ENCODE data around the gene VAV1. TPM values are rescaled to one million over a fixed set of nuclear protein-coding genes. Genes with fewer than 3 reads are reported as not detected.

Gene VAV1
- total and polyA plus RNA-seq, 4 donors: 0.60 to 13.3 (median 4.1) TPM

- no peak overlapping the region for H3K9ac ChIP-seq (ENCODE audit: low read depth in 1 of 2, low read length in 2 of 2)
- no peak overlapping the region for H3K4me3 ChIP-seq (ENCODE audit: low read depth in 1 of 3, low read length in 3 of 3)
- 43% methylated on average over 14 of the region's 14 CpGs for WGBS
- no peaks in the 10 kb centered on the region for H3K9me3 ChIP-seq (ENCODE audit: control insufficient read depth in 4 of 4, low read length in 3 of 4)
- H3K36me3 ChIP-seq (ENCODE audit: control insufficient read depth in 4 of 4, insufficient read depth in 3 of 4, low read depth in 1 of 4, low read length in 3 of 4): no peaks in the 10 kb centered on the region
- H3K27ac ChIP-seq (ENCODE audit: low read depth in 1 of 2, low read length in 2 of 2): no peak overlapping the region
- no peaks in the 10 kb centered on the region for H3K4me1 ChIP-seq (ENCODE audit: control insufficient read depth in 4 of 4, insufficient read depth in 4 of 4, low read length in 3 of 4)
- DNase-seq (ENCODE audit: low spot score): no peak
- TF ChIP-seq TAF1 (conservative IDR thresholded peaks at IDR 0.05) (no peak), GABPA (IDR thresholded peaks at IDR 0.05 in 1 of 2, conservative IDR thresholded peaks at IDR 0.05 in 1 of 2) (no peak), YY1 (IDR thresholded peaks at IDR 0.05) (no peak), HNF4G (IDR thresholded peaks at IDR 0.05) (no peak), MAX (IDR thresholded peaks at IDR 0.05) (no peak), RAD21 (IDR thresholded peaks at IDR 0.05) (no peak), JUND (IDR thresholded peaks at IDR 0.05) (no peak), NR2F2 (IDR thresholded peaks at IDR 0.05) (no peak), RXRA (IDR thresholded peaks at IDR 0.05) (no peak), FOXA2 (IDR thresholded peaks at IDR 0.05) (no peak), HNF4A (conservative IDR thresholded peaks at IDR 0.05) (no peak), SP1 (IDR thresholded peaks at IDR 0.05) (no peak), ATF3 (IDR thresholded peaks at IDR 0.05) (no peak), FOXA1 (IDR thresholded peaks at IDR 0.05) (no peak)
- TF ChIP-seq, protein P1, sequence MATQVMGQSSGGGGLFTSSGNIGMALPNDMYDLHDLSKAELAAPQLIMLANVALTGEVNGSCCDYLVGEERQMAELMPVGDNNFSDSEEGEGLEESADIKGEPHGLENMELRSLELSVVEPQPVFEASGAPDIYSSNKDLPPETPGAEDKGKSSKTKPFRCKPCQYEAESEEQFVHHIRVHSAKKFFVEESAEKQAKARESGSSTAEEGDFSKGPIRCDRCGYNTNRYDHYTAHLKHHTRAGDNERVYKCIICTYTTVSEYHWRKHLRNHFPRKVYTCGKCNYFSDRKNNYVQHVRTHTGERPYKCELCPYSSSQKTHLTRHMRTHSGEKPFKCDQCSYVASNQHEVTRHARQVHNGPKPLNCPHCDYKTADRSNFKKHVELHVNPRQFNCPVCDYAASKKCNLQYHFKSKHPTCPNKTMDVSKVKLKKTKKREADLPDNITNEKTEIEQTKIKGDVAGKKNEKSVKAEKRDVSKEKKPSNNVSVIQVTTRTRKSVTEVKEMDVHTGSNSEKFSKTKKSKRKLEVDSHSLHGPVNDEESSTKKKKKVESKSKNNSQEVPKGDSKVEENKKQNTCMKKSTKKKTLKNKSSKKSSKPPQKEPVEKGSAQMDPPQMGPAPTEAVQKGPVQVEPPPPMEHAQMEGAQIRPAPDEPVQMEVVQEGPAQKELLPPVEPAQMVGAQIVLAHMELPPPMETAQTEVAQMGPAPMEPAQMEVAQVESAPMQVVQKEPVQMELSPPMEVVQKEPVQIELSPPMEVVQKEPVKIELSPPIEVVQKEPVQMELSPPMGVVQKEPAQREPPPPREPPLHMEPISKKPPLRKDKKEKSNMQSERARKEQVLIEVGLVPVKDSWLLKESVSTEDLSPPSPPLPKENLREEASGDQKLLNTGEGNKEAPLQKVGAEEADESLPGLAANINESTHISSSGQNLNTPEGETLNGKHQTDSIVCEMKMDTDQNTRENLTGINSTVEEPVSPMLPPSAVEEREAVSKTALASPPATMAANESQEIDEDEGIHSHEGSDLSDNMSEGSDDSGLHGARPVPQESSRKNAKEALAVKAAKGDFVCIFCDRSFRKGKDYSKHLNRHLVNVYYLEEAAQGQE (IDR thresholded peaks at IDR 0.05): no peak
- TF ChIP-seq, protein P2, sequence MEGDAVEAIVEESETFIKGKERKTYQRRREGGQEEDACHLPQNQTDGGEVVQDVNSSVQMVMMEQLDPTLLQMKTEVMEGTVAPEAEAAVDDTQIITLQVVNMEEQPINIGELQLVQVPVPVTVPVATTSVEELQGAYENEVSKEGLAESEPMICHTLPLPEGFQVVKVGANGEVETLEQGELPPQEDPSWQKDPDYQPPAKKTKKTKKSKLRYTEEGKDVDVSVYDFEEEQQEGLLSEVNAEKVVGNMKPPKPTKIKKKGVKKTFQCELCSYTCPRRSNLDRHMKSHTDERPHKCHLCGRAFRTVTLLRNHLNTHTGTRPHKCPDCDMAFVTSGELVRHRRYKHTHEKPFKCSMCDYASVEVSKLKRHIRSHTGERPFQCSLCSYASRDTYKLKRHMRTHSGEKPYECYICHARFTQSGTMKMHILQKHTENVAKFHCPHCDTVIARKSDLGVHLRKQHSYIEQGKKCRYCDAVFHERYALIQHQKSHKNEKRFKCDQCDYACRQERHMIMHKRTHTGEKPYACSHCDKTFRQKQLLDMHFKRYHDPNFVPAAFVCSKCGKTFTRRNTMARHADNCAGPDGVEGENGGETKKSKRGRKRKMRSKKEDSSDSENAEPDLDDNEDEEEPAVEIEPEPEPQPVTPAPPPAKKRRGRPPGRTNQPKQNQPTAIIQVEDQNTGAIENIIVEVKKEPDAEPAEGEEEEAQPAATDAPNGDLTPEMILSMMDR (IDR thresholded peaks at IDR 0.05; ENCODE audit: low read depth, low read length, missing input control): no peak
- TF ChIP-seq, protein P3, sequence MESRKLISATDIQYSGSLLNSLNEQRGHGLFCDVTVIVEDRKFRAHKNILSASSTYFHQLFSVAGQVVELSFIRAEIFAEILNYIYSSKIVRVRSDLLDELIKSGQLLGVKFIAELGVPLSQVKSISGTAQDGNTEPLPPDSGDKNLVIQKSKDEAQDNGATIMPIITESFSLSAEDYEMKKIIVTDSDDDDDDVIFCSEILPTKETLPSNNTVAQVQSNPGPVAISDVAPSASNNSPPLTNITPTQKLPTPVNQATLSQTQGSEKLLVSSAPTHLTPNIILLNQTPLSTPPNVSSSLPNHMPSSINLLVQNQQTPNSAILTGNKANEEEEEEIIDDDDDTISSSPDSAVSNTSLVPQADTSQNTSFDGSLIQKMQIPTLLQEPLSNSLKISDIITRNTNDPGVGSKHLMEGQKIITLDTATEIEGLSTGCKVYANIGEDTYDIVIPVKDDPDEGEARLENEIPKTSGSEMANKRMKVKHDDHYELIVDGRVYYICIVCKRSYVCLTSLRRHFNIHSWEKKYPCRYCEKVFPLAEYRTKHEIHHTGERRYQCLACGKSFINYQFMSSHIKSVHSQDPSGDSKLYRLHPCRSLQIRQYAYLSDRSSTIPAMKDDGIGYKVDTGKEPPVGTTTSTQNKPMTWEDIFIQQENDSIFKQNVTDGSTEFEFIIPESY (IDR thresholded peaks at IDR 0.05): no peak
- H3K27me3 ChIP-seq (ENCODE audit: control insufficient read depth in 4 of 4, insufficient read depth in 4 of 4, low read length in 3 of 4): peaks cover 0 to 2% (median 0%) of the 10 kb centered on the region in 4 donors
These were observed 55.8 kb downstream of the VAV1 start for GRCh38 chr19:6828306-6828697.
